ENCODE data around the gene FSTL4. TPM values are rescaled to one million over a fixed set of nuclear protein-coding genes. Genes with fewer than 3 reads are reported as not detected.

Gene FSTL4
- total RNA-seq, 1 experiment from 2014 or later, result not detected

GRCh38 chr5:133150909-133151544, 461.3 kb downstream of the FSTL4 start:
- Histone ChIP-seq H3K4me3 (no peak overlapping the region), H3K9me3 (ENCODE audit: insufficient read depth, low read depth) (no peaks in the 10 kb centered on the region), H3K27ac (no peak overlapping the region), H3K4me1 (replicated peaks; ENCODE audit: insufficient read depth) (no peaks in the 10 kb centered on the region), H3K79me2 (ENCODE audit: low read depth) (no peaks in the 10 kb centered on the region), H3K27me3 (ENCODE audit: insufficient read depth, low read depth) (no peaks in the 10 kb centered on the region), H3F3A (ENCODE audit: insufficient read depth, low read depth) (no peaks in the 10 kb centered on the region), H3K9me2 (ENCODE audit: insufficient read depth) (no peaks in the 10 kb centered on the region), H3K4me2 (no peak overlapping the region), H4K20me1 (ENCODE audit: insufficient read depth) (no peaks in the 10 kb centered on the region), H2AFZ (no peak overlapping the region), H3K36me3 (ENCODE audit: low read depth) (no peaks in the 10 kb centered on the region)
- intact Hi-C loops (cut with micrococcal nuclease; ENCODE audit: unreplicated experiment), result no loop called here
- POLR2A ChIA-PET (ENCODE audit: unreplicated experiment), result no interaction called here
- CTCF ChIA-PET, result no interaction called here
- DNase-seq, result no peak
- TF ChIP-seq EZH2 (IDR thresholded peaks at IDR 0.05; ENCODE audit: low read depth) (no peak), CTCF (conservative IDR thresholded peaks at IDR 0.05) (no peak)
- BruUV-seq (replicated peaks), result no TSS peak

- no peak overlapping the region for H3K4me2 ChIP-seq
- no peak for TF ChIP-seq EZH2 (IDR thresholded peaks at IDR 0.05; ENCODE audit: low read depth)
- TF ChIP-seq CTCF (conservative IDR thresholded peaks at IDR 0.05), result no peak
- POLR2A ChIA-PET (ENCODE audit: unreplicated experiment), result no interaction called here
Measured at GRCh38 chr5:133149345-133149744, 463.0 kb downstream of the FSTL4 start.

GRCh38 chr5:133147815-133148567, 464.4 kb downstream of the FSTL4 start:
- Histone ChIP-seq H3K9me2 (ENCODE audit: insufficient read depth) (no peaks in the 10 kb centered on the region), H3K4me3 (no peak overlapping the region), H3K27me3 (ENCODE audit: insufficient read depth, low read depth) (no peaks in the 10 kb centered on the region), H4K20me1 (ENCODE audit: insufficient read depth) (no peaks in the 10 kb centered on the region), H3K36me3 (ENCODE audit: low read depth) (no peaks in the 10 kb centered on the region), H3K79me2 (ENCODE audit: low read depth) (no peaks in the 10 kb centered on the region), H3K27ac (no peak overlapping the region), H3K9me3 (ENCODE audit: insufficient read depth, low read depth) (no peaks in the 10 kb centered on the region), H3K4me2 (no peak overlapping the region), H2AFZ (no peak overlapping the region), H3K4me1 (replicated peaks; ENCODE audit: insufficient read depth) (no peaks in the 10 kb centered on the region), H3F3A (ENCODE audit: insufficient read depth, low read depth) (no peaks in the 10 kb centered on the region)
- intact Hi-C loops (cut with micrococcal nuclease; ENCODE audit: unreplicated experiment), result no loop called here
- no peak for TF ChIP-seq CTCF (conservative IDR thresholded peaks at IDR 0.05)
- no peak for TF ChIP-seq EZH2 (IDR thresholded peaks at IDR 0.05; ENCODE audit: low read depth)
- ChIA-PET POLR2A (ENCODE audit: unreplicated experiment) (no interaction called here), CTCF (no interaction called here)
- DNase-seq, result no peak
- no TSS peak for BruUV-seq (replicated peaks)

More at GRCh38 chr5:133149345-133149744, 463.0 kb downstream of the FSTL4 start:
- Histone ChIP-seq H2AFZ (no peak overlapping the region), H3K9me3 (ENCODE audit: insufficient read depth, low read depth) (no peaks in the 10 kb centered on the region), H3K36me3 (ENCODE audit: low read depth) (no peaks in the 10 kb centered on the region), H3K27me3 (ENCODE audit: insufficient read depth, low read depth) (no peaks in the 10 kb centered on the region), H3F3A (ENCODE audit: insufficient read depth, low read depth) (no peaks in the 10 kb centered on the region), H3K9me2 (ENCODE audit: insufficient read depth) (no peaks in the 10 kb centered on the region), H3K27ac (no peak overlapping the region), H3K4me3 (no peak overlapping the region), H3K4me1 (replicated peaks; ENCODE audit: insufficient read depth) (no peaks in the 10 kb centered on the region), H4K20me1 (ENCODE audit: insufficient read depth) (no peaks in the 10 kb centered on the region), H3K79me2 (ENCODE audit: low read depth) (no peaks in the 10 kb centered on the region)
- CTCF ChIA-PET, result no interaction called here
- intact Hi-C loops (cut with micrococcal nuclease; ENCODE audit: unreplicated experiment), result no loop called here
- BruUV-seq (replicated peaks), result no TSS peak
- no peak for DNase-seq
